SK-N-MC (cell line): ENCODE measurements around the gene ZNG1F.
"Not testable (repeated sequence)": the region's sequence is repeated elsewhere in the genome, so short reads cannot be mapped to it uniquely, and the experiment has no call there.

Experiments used
- EZH2 ChIP-seq: fragments of 200-600 bp; sonication (generic); IDR thresholded peaks from one replicate; pipeline ENCODE4 v1.6.1; 2017; ENCODE audit warnings: antibody characterized with exemption
- POLR2AphosphoS5 ChIP-seq: IDR thresholded peaks from 2 replicates; pipeline ENCODE4 v1.6.1; 2012; ENCODE audit warnings: mild to moderate bottlenecking, low read depth, low read length, borderline replicate concordance

DNA sequence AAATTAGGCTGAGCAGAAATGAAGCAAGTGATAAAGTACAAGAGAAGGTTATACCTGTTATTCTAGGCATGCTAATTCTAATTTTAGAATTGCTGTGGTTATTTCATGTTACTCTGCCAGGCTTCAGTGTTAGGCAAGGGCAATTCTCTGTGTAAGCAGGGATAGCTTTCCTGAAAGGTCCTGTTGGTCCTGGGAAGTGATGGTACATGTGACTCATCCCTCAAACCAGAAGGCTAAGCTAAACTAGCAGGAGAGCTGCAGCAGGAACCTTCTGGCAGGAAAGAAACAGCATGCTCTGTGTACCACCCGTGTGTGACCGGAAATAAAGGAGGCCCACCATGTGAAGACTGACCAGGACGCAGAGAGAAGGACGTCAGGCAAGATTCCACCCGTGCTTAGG is 69.4 kb downstream of the ZNG1F start:
- not testable (repeated sequence) for TF ChIP-seq EZH2, POLR2AphosphoS5
